K562 (cell line): Measurements from ENCODE around the gene ABRAXAS1. TPM values are rescaled to one million over a fixed set of nuclear protein-coding genes. Genes with fewer than 3 reads are reported as not detected.

Experiments
- ATF1 ChIP-seq, 2 experiments: fragments of 450-650 bp in 1 of 2; IDR thresholded peaks; 2 replicates each; pipeline ENCODE4 v1.6.1; 2016; ENCODE audit warnings: missing compliant biosample characterization in 1 of 2, missing genetic modification characterization in 1 of 2
- CBFA2T2 ChIP-seq: fragments of 450-650 bp; conservative IDR thresholded peaks from 2 replicates; pipeline ENCODE4 v1.6.1; 2017; ENCODE audit warnings: mild to moderate bottlenecking
- CBFA2T3 ChIP-seq: fragments of 450-650 bp; IDR thresholded peaks from 2 replicates; pipeline ENCODE4 v1.6.1; 2017
- CBX1 ChIP-seq: sonication (generic); IDR thresholded peaks from 2 replicates; pipeline ENCODE4 v1.6.1; 2016; ENCODE audit warnings: antibody characterized with exemption, low read depth, mild to moderate bottlenecking
- CHD2 ChIP-seq: IDR thresholded peaks from 2 replicates; pipeline ENCODE4 v1.6.1; 2011; ENCODE audit warnings: low read depth, low read length
- EP300 ChIP-seq: IDR thresholded peaks from 2 replicates; pipeline ENCODE4 v1.6.1; 2012; ENCODE audit warnings: low read length, improper control_type of control experiment
- EP400 ChIP-seq: fragments of 450-650 bp; IDR thresholded peaks from 2 replicates; pipeline ENCODE4 v1.6.1; 2017; ENCODE audit warnings: antibody characterized with exemption, mild to moderate bottlenecking, moderate library complexity
- FOXJ2 ChIP-seq: fragments of 200-800 bp; sonication (Bioruptor generic); IDR thresholded peaks from 2 replicates; pipeline ENCODE4 v1.6.1; 2016; ENCODE audit warnings: missing genetic modification characterization, missing compliant biosample characterization
- MTA3 ChIP-seq: fragments of 450-650 bp; formaldehyde crosslinking; IDR thresholded peaks from 2 replicates; pipeline ENCODE4 v1.6.1; 2017; ENCODE audit warnings: mild to moderate bottlenecking, borderline replicate concordance
- RB1 ChIP-seq: fragments of 450-650 bp; IDR thresholded peaks from 2 replicates; pipeline ENCODE4 v1.6.1; 2017; ENCODE audit warnings: low read depth, mild to moderate bottlenecking
- RBBP5 ChIP-seq: fragments of 200-600 bp; sonication (generic); IDR thresholded peaks from 2 replicates; pipeline ENCODE4 v1.6.1; 2012; ENCODE audit warnings: borderline replicate concordance, mild to moderate bottlenecking, low read length, control low read depth, inconsistent platforms; ENCODE audit not compliant: insufficient read depth, poor library complexity, severe bottlenecking
- RHOXF2B ChIP-seq: fragments of 250-450 bp; sonication (Bioruptor Pico); conservative IDR thresholded peaks from 2 replicates; pipeline ENCODE4 v1.5.1; 2021
- SIN3B ChIP-seq: fragments of 450-650 bp; IDR thresholded peaks from 2 replicates; pipeline ENCODE4 v1.6.1; 2017; ENCODE audit warnings: low read depth, mild to moderate bottlenecking, moderate library complexity
- SUPT5H ChIP-seq: fragments of 450-650 bp; IDR thresholded peaks from 2 replicates; pipeline ENCODE4 v1.6.1; 2016
- U2AF2 ChIP-seq: fragments of 200-400 bp; formaldehyde crosslinking; optimal IDR thresholded peaks from 2 replicates; pipeline ENCODE3; 2017; ENCODE audit warnings: low read depth, mild to moderate bottlenecking, low read length
- ZEB2 ChIP-seq: fragments of 450-650 bp; IDR thresholded peaks from 2 replicates; pipeline ENCODE4 v1.6.1; 2016
- ZNF140 ChIP-seq: fragments of 250-450 bp; sonication (Bioruptor Pico); IDR thresholded peaks from 2 replicates; pipeline ENCODE4 v1.8.0; 2021; ENCODE audit warnings: moderate library complexity, mild to moderate bottlenecking, inconsistent platforms
- ZNF431 ChIP-seq: sonication (generic); formaldehyde crosslinking; IDR thresholded peaks from 2 replicates; pipeline ENCODE4 v1.8.0; 2022; ENCODE audit warnings: mild to moderate bottlenecking, missing genetic modification reagents
- polyA plus RNA-seq, 8 experiments: library from polyadenylated mRNA; depleted of rRNA in 4 of 8; stranded (reverse) in 5 of 8; unstranded in 3 of 8; fragments of >200 nt; fragmentation: Nextera tagmentation in 2 of 8; fragmentation: Illumina TruSeq in 1 of 8; extraction: Ambion mirVana in 2 of 8; extraction: Trizol in 1 of 8; gene quantifications; 2 replicates each; pipeline versions ENCODE4 v1.2.1 to v1.2.3, GENCODE V29; 2011 to 2014; ENCODE audit warnings: inconsistent platforms in 1 of 8, missing spikeins in 1 of 8
- total RNA-seq, 7 experiments: library from RNA; depleted of rRNA in 6 of 7; stranded (reverse); fragments of >200 nt in 6 of 7; fragmentation: Illumina TruSeq in 2 of 7; extraction: Trizol in 2 of 7; gene quantifications; 2 replicates each; pipeline versions ENCODE4 v1.2.1 to v1.2.3, GENCODE V29; 2011 to 2021; ENCODE audit warnings: low replicate concordance in 1 of 7
- TF ChIP-seq, protein P1 (sequence below): fragments of 250-450 bp; sonication (Bioruptor Pico); IDR thresholded peaks from 2 replicates; pipeline ENCODE4 v1.4.0; 2020; ENCODE audit warnings: borderline replicate concordance
- TF ChIP-seq, protein P2 (sequence below): fragments of 250-450 bp; sonication (Bioruptor Pico); IDR thresholded peaks from 2 replicates; pipeline ENCODE4 v1.5.0; 2021
- TF ChIP-seq, protein P3 (sequence below): fragments of 450-650 bp; IDR thresholded peaks from one replicate; pipeline ENCODE4 v1.6.1; 2018; ENCODE audit warnings: mild to moderate bottlenecking, moderate library complexity; ENCODE audit not compliant: partially characterized antibody
- TF ChIP-seq, protein P4 (sequence below): fragments of 250-450 bp; sonication (Bioruptor Pico); IDR thresholded peaks from 2 replicates; pipeline ENCODE4 v1.4.0; 2020

Gene ABRAXAS1
- total and polyA plus RNA-seq, 9 of the 15 experiments (the other 6 are each of a cell fraction or from before 2014, with no cell fraction given) = 10.8 to 48.3 (median 22.1) TPM

DNA sequence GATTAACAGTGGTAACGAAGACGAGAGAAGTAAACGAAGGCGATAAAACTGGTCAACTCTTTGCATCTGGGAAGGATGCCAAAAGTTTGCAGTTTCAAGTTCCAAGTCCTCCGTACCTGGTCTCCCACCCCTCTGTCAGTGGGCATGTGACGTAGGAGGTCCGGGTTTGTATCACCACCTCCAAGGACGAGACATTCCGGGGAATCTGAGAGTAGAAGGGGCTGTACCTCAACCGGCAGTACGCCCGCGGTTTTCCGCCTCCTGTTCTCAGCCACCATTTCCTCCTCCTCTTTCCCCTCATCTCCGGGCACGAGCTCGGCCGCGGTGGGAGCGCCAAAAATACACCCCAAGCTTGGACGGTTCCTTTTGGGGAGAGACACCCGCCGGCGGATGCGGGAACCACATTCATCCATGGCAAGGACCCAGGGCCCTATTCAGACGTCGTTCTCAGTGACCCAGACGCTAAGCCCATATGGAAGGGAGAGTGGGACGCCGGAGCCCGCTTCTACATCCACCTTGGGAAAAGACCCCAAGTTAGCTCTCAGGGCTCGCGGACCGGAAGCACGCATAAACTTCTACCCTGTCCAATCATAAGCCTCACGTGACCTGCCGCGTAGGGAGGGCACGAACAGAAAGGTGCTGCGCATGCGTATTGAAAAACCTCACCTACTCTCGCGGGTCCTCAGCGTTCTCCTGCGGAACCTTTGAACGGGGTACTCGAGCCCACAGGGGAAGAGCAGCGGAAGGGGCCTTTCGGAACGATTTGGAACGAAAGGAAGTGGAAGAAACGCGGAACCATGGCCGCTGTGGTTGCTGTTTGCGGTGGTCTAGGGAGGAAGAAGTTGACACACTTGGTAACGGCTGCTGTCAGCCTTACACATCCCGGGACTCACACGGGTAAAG, 29.4 kb downstream of the ABRAXAS1 start, which contains the start of the genes HELQ and MRPS18C (continued):
- no peak for TF ChIP-seq U2AF2
- TF ChIP-seq, protein P1, sequence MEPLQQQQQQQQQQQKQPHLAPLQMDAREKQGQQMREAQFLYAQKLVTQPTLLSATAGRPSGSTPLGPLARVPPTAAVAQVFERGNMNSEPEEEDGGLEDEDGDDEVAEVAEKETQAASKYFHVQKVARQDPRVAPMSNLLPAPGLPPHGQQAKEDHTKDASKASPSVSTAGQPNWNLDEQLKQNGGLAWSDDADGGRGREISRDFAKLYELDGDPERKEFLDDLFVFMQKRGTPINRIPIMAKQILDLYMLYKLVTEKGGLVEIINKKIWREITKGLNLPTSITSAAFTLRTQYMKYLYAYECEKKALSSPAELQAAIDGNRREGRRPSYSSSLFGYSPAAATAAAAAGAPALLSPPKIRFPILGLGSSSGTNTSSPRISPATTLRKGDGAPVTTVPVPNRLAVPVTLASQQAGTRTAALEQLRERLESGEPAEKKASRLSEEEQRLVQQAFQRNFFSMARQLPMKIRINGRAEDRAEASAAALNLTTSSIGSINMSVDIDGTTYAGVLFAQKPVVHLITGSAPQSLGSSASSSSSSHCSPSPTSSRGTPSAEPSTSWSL = no peak
- peak; percentile 96 for TF ChIP-seq CHD2
- peak; percentile 94 for TF ChIP-seq SUPT5H
- TF ChIP-seq, protein P2, sequence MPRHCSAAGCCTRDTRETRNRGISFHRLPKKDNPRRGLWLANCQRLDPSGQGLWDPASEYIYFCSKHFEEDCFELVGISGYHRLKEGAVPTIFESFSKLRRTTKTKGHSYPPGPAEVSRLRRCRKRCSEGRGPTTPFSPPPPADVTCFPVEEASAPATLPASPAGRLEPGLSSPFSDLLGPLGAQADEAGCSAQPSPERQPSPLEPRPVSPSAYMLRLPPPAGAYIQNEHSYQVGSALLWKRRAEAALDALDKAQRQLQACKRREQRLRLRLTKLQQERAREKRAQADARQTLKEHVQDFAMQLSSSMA (CRISPR knock-in tag) = no peak
- TF ChIP-seq FOXJ2 (tag) = peak; percentile 73; the same call in 1 of the 2 replicates
- peak; percentile 82 for TF ChIP-seq CBFA2T2
- peak; percentile 89 for TF ChIP-seq EP400
- no peak for TF ChIP-seq ATF1 (CRISPR knock-in tag; IDR thresholded peaks at IDR 0.05)
- peak; percentile 95 for TF ChIP-seq ATF1 (tag; IDR thresholded peaks at IDR 0.05)
- no peak for TF ChIP-seq ZNF140 (CRISPR knock-in tag)
- TF ChIP-seq, protein P3, sequence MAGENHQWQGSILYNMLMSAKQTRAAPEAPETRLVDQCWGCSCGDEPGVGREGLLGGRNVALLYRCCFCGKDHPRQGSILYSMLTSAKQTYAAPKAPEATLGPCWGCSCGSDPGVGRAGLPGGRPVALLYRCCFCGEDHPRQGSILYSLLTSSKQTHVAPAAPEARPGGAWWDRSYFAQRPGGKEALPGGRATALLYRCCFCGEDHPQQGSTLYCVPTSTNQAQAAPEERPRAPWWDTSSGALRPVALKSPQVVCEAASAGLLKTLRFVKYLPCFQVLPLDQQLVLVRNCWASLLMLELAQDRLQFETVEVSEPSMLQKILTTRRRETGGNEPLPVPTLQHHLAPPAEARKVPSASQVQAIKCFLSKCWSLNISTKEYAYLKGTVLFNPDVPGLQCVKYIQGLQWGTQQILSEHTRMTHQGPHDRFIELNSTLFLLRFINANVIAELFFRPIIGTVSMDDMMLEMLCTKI = no peak
- TF ChIP-seq RB1 = peak; percentile 96
- TF ChIP-seq RHOXF2B (CRISPR knock-in tag) = no peak
- peak; percentile 86 for TF ChIP-seq RBBP5
- peak; percentile 75; the same call in 1 of the 2 replicates for TF ChIP-seq MTA3
- TF ChIP-seq, protein P4, sequence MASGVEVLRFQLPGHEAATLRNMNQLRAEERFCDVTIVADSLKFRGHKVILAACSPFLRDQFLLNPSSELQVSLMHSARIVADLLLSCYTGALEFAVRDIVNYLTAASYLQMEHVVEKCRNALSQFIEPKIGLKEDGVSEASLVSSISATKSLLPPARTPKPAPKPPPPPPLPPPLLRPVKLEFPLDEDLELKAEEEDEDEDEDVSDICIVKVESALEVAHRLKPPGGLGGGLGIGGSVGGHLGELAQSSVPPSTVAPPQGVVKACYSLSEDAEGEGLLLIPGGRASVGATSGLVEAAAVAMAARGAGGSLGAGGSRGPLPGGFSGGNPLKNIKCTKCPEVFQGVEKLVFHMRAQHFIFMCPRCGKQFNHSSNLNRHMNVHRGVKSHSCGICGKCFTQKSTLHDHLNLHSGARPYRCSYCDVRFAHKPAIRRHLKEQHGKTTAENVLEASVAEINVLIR (CRISPR knock-in tag) = peak; percentile 37
- TF ChIP-seq CBX1 = peak; percentile 67; the same call in 1 of the 2 replicates
- TF ChIP-seq ZNF431 (CRISPR knock-in tag) = 0 out of 2 replicates have a peak, but pooled peaks have one; percentile 40
- peak; percentile 14; the same call in 1 of the 2 replicates for TF ChIP-seq CBFA2T3
- TF ChIP-seq SIN3B = peak; percentile 96
- peak; percentile 99 for TF ChIP-seq ZEB2
- peak; percentile 64 for TF ChIP-seq EP300
